GM23248 (cell line): ENCODE measurements around the gene APBA2.

Experiments used
- EZH2 ChIP-seq: fragments of 200-600 bp; sonication (generic); IDR thresholded peaks from 2 replicates; pipeline ENCODE4 v1.6.1; 2018; ENCODE audit warnings: antibody characterized with exemption, mild to moderate bottlenecking; ENCODE audit not compliant: insufficient read depth, poor library complexity, severe bottlenecking
- EZH2phosphoT487 ChIP-seq: fragments of 200-600 bp; sonication (generic); IDR thresholded peaks from 2 replicates; pipeline ENCODE4 v1.6.1; 2018; ENCODE audit warnings: antibody characterized with exemption, moderate library complexity, mild to moderate bottlenecking, low read depth; ENCODE audit not compliant: insufficient read depth

DNA sequence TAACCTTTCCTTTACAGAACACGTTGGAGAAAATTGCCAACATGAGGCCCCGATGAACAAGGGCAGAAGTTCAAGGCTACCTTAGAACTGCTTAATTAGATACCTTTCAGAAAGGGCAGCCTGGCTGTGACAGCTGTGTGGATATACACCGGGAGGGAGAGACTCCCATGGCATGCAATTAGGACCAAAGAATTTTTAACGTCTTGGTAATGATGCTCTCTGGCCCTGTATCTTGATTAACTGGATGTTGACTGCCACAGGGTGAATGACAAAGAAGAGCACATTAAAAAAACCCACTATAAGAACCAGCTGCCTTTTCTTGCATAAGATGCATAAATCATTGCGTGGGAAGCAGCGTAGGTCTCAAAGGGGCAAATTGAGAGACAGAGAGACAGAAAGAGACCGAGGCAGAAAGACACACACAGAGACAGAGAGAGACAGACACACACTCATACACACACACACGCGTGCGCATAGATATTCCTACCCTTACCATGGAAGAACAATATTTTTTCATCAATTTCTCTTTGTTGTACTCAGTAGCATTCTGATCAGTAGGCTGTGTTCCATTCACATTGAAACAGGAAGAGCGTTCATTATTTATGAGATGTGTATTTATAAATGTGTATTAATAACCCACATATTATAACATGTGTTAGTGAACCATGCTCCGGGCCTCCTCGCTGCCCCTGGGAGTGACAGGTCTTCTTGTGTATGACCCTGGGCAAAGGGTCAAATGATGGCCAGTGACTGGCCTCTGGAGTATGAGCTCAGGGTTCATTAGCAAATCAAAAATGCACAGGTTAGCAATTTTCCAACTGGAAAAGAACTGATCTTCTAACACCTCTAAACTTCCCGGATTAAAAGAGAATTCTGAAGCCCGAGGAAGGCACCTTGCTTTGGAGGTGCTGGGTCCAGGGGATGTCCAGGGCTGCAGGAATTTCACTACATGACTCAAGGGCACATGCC lies 265.0 kb downstream of the APBA2 start:
- no peak for TF ChIP-seq EZH2phosphoT487
- no peak for TF ChIP-seq EZH2
